Skeletal muscle tissue (tissue), 4 donors: Measurements from ENCODE around the gene KRTDAP. TPM values are rescaled to one million over a fixed set of nuclear protein-coding genes. Genes with fewer than 3 reads are reported as not detected.
A peak's percentile ranks its signal among the peaks of the same experiment; 100 is the strongest.

Experiments
- H3K27ac ChIP-seq: one replicate; pipeline ENCODE4 v1.7.0; 2013; ENCODE audit warnings: mild to moderate bottlenecking, low read depth, low read length, inconsistent platforms
- H3K27me3 ChIP-seq, 3 donors: one replicate each; pipeline ENCODE4 v1.7.0; 2013; ENCODE audit warnings: low read length in 3 of 3; ENCODE audit not compliant: control insufficient read depth in 3 of 3, insufficient read depth in 3 of 3
- H3K36me3 ChIP-seq, 3 donors: one replicate each; pipeline ENCODE4 v1.7.0; 2013; ENCODE audit warnings: low read length in 3 of 3; ENCODE audit not compliant: control insufficient read depth in 3 of 3, insufficient read depth in 3 of 3
- H3K4me1 ChIP-seq, 3 donors: one replicate each; pipeline ENCODE4 v1.7.0; 2013; ENCODE audit warnings: low read length in 3 of 3, mild to moderate bottlenecking in 3 of 3; ENCODE audit not compliant: control insufficient read depth in 3 of 3, insufficient read depth in 3 of 3
- H3K4me3 ChIP-seq, 3 donors: one replicate each; pipeline ENCODE4 v1.7.0; 2013; ENCODE audit warnings: low read length in 3 of 3
- H3K9ac ChIP-seq, 3 donors: one replicate each; pipeline ENCODE4 v1.7.0; 2013; ENCODE audit warnings: low read length in 3 of 3, mild to moderate bottlenecking in 3 of 3, moderate library complexity in 2 of 3, low read depth in 1 of 3
- H3K9me3 ChIP-seq, 3 donors: one replicate each; pipeline ENCODE4 v1.7.0; 2013; ENCODE audit warnings: low read length in 3 of 3; ENCODE audit not compliant: control insufficient read depth in 3 of 3
- total RNA-seq: library from RNA; depleted of rRNA; stranded (reverse); fragments of >200 nt; gene quantifications from one replicate; pipeline ENCODE4 v1.2.3, GENCODE V29; 2014
- donor health status: Osteomylitis.

The KRTDAP gene
- total RNA-seq, 1 donor from 2014 or later = not detected

- H3K27me3 ChIP-seq = no peaks in the 10 kb centered on the region
- no peaks in the 10 kb centered on the region for H3K36me3 ChIP-seq
- no peaks in the 10 kb centered on the region for H3K9me3 ChIP-seq
- peak overlapping the region; percentile 45 for H3K27ac ChIP-seq
- peaks cover 16 to 22% (median 19%) of the 10 kb centered on the region in 3 donors for H3K4me1 ChIP-seq
- H3K9ac ChIP-seq = no peak overlapping the region
- H3K4me3 ChIP-seq = peak overlapping the region in 1 of 3 donors; percentile 13
These were observed 31.4 kb downstream of the KRTDAP start for GRCh38 chr19:35458731-35459391.

DNA sequence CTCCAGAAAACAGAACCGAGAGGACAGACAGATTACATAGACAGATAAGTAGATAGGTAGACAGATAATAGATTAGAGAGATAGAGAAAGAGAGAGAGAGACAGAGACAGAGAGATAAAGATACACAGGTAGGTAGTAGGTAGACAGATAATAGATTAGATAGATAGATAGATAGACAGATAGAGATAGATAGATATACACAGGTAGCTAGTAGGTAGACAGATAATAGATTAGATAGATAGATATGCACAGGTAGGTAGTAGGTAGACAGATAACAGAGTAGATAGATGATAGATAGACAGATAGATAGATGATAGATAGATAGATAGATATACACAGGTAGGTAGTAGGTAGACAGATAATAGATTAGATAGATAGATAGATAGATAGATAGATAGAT is 32.1 kb downstream of the KRTDAP start:
- no peaks in the 10 kb centered on the region for H3K36me3 ChIP-seq
- H3K27ac ChIP-seq = no peak overlapping the region
- H3K9ac ChIP-seq = no peak overlapping the region
- H3K9me3 ChIP-seq = no peaks in the 10 kb centered on the region
- H3K4me3 ChIP-seq = no peak overlapping the region
- peaks cover 16 to 22% (median 19%) of the 10 kb centered on the region in 3 donors for H3K4me1 ChIP-seq
- no peaks in the 10 kb centered on the region for H3K27me3 ChIP-seq

DNA sequence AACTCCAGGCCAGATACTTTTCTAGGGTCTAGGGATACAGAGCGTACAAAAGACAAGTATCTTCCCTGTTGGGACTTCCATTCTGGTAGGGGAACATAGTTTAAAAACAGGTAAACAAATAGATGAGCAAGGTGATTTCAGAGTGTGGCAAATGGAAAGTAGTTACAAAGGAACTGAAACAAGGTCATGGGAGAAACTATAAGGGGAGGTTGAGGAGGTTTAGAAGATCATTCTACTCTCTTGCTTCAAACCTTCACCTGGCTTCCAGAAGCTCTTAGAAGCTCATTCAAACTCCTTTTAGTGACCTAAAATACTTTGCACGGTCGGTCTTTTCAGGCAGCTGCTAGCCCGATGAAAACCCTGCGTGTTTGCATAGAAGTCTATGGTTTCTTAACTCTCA is 33.1 kb downstream of the KRTDAP start:
- H3K36me3 ChIP-seq = no peaks in the 10 kb centered on the region
- no peak overlapping the region for H3K4me3 ChIP-seq
- no peak overlapping the region for H3K27ac ChIP-seq
- peaks cover 14 to 17% (median 16%) of the 10 kb centered on the region in 3 donors for H3K4me1 ChIP-seq
- H3K9ac ChIP-seq = no peak overlapping the region
- no peaks in the 10 kb centered on the region for H3K27me3 ChIP-seq
- no peaks in the 10 kb centered on the region for H3K9me3 ChIP-seq

- Histone ChIP-seq H3K4me3 (no peak overlapping the region), H3K4me1 (peaks cover 13 to 16% (median 16%) of the 10 kb centered on the region in 3 donors)
These were observed 34.6 kb downstream of the KRTDAP start for GRCh38 chr19:35455616-35456201.

GRCh38 chr19:35454663-35455062 is 35.6 kb downstream of the KRTDAP start:
- Histone ChIP-seq H3K4me1 (peaks cover 11 to 16% (median 12%) of the 10 kb centered on the region in 3 donors), H3K27ac (no peak overlapping the region), H3K9me3 (no peaks in the 10 kb centered on the region), H3K9ac (no peak overlapping the region), H3K27me3 (peaks cover 0 to 9% (median 3%) of the 10 kb centered on the region in 3 donors), H3K36me3 (no peaks in the 10 kb centered on the region), H3K4me3 (no peak overlapping the region)

More at GRCh38 chr19:35455616-35456201, 34.6 kb downstream of the KRTDAP start:
- Histone ChIP-seq H3K27me3 (peaks cover 0 to 4% (median 0%) of the 10 kb centered on the region in 3 donors), H3K27ac (no peak overlapping the region), H3K9me3 (no peaks in the 10 kb centered on the region), H3K36me3 (no peaks in the 10 kb centered on the region), H3K9ac (no peak overlapping the region)

- Histone ChIP-seq H3K27ac (no peak overlapping the region), H3K4me1 (peaks cover 3 to 15% (median 8%) of the 10 kb centered on the region in 3 donors), H3K36me3 (no peaks in the 10 kb centered on the region), H3K9me3 (no peaks in the 10 kb centered on the region), H3K9ac (no peak overlapping the region), H3K4me3 (no peak overlapping the region), H3K27me3 (peaks cover 2 to 18% (median 15%) of the 10 kb centered on the region in 3 donors)
These were observed 38.7 kb downstream of the KRTDAP start for GRCh38 chr19:35451338-35452096.

DNA sequence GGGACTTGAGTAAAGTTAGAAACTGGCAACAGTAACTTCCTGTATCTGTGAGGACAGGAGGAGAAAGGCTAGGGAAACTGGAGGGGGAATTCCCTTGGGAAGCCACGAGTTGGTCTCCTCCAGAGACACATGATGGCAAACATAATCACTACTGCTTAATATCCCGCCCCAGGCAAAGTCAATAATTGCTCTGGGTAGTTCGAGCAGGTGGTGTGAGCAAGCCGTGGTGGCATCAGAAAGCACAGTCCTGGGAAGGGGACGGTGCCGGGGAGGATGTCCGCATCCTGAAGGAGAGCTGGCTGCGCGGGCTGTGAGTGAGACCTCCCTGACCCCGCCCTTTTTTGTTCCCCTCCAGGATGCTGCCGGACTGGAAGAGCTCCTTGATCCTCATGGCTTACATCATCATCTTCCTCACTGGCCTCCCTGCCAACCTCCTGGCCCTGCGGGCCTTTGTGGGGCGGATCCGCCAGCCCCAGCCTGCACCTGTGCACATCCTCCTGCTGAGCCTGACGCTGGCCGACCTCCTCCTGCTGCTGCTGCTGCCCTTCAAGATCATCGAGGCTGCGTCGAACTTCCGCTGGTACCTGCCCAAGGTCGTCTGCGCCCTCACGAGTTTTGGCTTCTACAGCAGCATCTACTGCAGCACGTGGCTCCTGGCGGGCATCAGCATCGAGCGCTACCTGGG is 40.8 kb downstream of the KRTDAP start:
- no peak overlapping the region for H3K4me3 ChIP-seq
- no peak overlapping the region for H3K27ac ChIP-seq
- H3K36me3 ChIP-seq = no peaks in the 10 kb centered on the region
- peaks cover 3 to 19% (median 8%) of the 10 kb centered on the region in 3 donors for H3K4me1 ChIP-seq
- no peak overlapping the region for H3K9ac ChIP-seq
- H3K9me3 ChIP-seq = no peaks in the 10 kb centered on the region
- peaks cover 2 to 21% (median 15%) of the 10 kb centered on the region in 3 donors for H3K27me3 ChIP-seq

- Histone ChIP-seq H3K27me3 (peaks cover 2 to 21% (median 15%) of the 10 kb centered on the region in 3 donors), H3K9me3 (no peaks in the 10 kb centered on the region), H3K4me1 (peaks cover 3 to 19% (median 8%) of the 10 kb centered on the region in 3 donors), H3K27ac (no peak within 1 kb of the TSS), H3K36me3 (no peaks in the 10 kb centered on the region), H3K4me3 (no peak within 1 kb of the TSS), H3K9ac (no peak within 1 kb of the TSS)
These were observed 42.4 kb downstream of the KRTDAP start, which contains the start of gene FFAR2 for GRCh38 chr19:35447606-35448469. FFAR2 (plus strand) TSS chr19:35448257; CDS start chr19:35449715, 1,458 bp downstream.
